Stimulated activated CD4-positive, alpha-beta T cell treated with anti-CD3 and anti-CD28 coated beads, Interleukin-4, amount 100 ng/mL, for 1 hour (primary cell): Measurements from ENCODE around the gene ZNF132.

Experiments
- DNase-seq: peaks from one replicate; pipeline ENCODE4 v3.0.0-alpha.2; 2020

ZNF132 gene

GRCh38 chr19:58385891-58386575, 53.9 kb downstream of the ZNF132 start:
- peak; percentile 45 for DNase-seq

- no peak for DNase-seq
These were observed 54.6 kb downstream of the ZNF132 start for GRCh38 chr19:58385313-58385890.

GRCh38 chr19:58382997-58383603, 56.9 kb downstream of the ZNF132 start:
- DNase-seq: no peak
